ENCODE measurements around the gene ACOX2.

Gene ACOX2

DNA sequence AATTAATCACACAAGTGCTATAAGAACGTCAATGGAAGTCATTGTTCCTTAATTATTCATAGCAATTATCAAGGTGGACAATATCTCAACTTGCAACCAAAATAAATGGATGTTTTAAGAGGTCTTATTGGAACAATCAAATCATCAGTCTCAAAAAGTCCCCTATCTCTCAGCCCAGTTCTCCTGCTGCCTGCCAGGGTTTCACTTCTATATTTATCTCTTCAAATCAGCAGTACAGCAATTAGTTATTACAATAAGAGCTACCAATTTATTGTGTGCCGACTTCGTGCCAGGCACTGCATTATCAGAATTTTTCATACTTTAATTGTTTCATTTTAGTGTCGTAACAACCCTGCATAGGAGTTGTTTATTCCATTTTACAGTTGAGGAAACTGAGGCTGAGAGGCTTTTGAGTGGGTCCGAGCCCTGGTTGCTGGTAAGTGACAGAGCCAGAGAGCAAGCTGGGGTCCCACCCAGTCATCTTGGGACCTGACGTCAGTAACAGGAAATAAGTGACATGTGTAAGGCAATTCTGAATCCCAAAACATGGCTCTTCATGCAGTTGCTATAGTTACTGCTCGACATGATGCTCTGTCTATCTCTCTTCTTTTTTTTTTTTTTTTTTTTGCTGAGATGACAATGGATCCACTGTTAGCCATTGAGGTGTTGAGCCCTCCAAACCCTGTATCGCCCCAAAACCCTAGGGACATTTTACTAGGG, 53.9 kb downstream of the ACOX2 start:
- peak overlapping the region; percentile 2; the same call in 1 of the 2 replicates for H2AFZ ChIP-seq (ENCODE audit: low read depth, low read length)
- H4K20me1 ChIP-seq (ENCODE audit: insufficient read depth, low read length), result no peaks in the 10 kb centered on the region
- peak overlapping the region; percentile 62 for H3K4me3 ChIP-seq (ENCODE audit: low read length)
- no peaks in the 10 kb centered on the region for H3K9me3 ChIP-seq (ENCODE audit: insufficient read depth, low read length)
- no peaks in the 10 kb centered on the region for H3K79me2 ChIP-seq (ENCODE audit: low read length)
- TF ChIP-seq EZH2phosphoT487 (IDR thresholded peaks at IDR 0.05; ENCODE audit: low read depth), result no peak
- TF ChIP-seq, protein P1, sequence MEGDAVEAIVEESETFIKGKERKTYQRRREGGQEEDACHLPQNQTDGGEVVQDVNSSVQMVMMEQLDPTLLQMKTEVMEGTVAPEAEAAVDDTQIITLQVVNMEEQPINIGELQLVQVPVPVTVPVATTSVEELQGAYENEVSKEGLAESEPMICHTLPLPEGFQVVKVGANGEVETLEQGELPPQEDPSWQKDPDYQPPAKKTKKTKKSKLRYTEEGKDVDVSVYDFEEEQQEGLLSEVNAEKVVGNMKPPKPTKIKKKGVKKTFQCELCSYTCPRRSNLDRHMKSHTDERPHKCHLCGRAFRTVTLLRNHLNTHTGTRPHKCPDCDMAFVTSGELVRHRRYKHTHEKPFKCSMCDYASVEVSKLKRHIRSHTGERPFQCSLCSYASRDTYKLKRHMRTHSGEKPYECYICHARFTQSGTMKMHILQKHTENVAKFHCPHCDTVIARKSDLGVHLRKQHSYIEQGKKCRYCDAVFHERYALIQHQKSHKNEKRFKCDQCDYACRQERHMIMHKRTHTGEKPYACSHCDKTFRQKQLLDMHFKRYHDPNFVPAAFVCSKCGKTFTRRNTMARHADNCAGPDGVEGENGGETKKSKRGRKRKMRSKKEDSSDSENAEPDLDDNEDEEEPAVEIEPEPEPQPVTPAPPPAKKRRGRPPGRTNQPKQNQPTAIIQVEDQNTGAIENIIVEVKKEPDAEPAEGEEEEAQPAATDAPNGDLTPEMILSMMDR (IDR thresholded peaks at IDR 0.05; ENCODE audit: low read depth, low read length), result no peak
- H3K27me3 ChIP-seq (ENCODE audit: low read depth, low read length), result peaks cover 18% of the 10 kb centered on the region
- peak overlapping the region; percentile 82 for H3K4me2 ChIP-seq (ENCODE audit: low read length)
- H3K9ac ChIP-seq (ENCODE audit: low read length), result no peak overlapping the region; the same call in 1 of the 2 replicates
- H3K36me3 ChIP-seq (replicated peaks; ENCODE audit: low read depth, low read length), result no peaks in the 10 kb centered on the region
- H3K4me1 ChIP-seq (ENCODE audit: low read length), result peaks cover 35% of the 10 kb centered on the region
- H3K27ac ChIP-seq (ENCODE audit: low read length), result no peak overlapping the region

DNA sequence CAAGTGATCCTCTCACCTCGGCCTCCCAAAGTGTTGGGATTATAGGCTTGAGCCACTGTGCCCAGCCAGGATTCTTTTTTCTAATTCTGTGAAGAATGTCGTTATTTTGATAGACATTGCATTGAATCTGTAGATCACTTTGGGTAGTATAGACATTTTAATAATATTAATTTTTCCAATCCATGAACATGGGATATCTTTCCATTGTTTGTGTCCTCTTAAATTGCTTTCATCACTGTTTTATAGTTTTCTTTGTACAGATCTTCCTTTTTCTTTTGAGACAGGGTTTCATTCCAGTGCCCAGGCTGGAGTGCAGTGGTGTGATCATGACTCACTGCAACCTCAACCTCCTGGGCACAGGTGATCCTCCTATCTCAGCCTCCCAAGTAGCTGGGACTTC, 56.7 kb downstream of the ACOX2 start:
- Histone ChIP-seq H3K79me2 (ENCODE audit: low read length) (no peaks in the 10 kb centered on the region), H3K9me3 (ENCODE audit: insufficient read depth, low read length) (no peaks in the 10 kb centered on the region), H3K9ac (ENCODE audit: low read length) (no peak overlapping the region), H3K27me3 (ENCODE audit: low read depth, low read length) (no peaks in the 10 kb centered on the region), H3K4me3 (ENCODE audit: low read length) (no peak overlapping the region), H3K4me2 (ENCODE audit: low read length) (no peak overlapping the region), H4K20me1 (ENCODE audit: insufficient read depth, low read length) (no peaks in the 10 kb centered on the region), H2AFZ (ENCODE audit: low read depth, low read length) (no peak overlapping the region), H3K4me1 (ENCODE audit: low read length) (peaks cover 28% of the 10 kb centered on the region), H3K36me3 (replicated peaks; ENCODE audit: low read depth, low read length) (no peaks in the 10 kb centered on the region), H3K27ac (ENCODE audit: low read length) (no peak overlapping the region)
- TF ChIP-seq EZH2phosphoT487 (IDR thresholded peaks at IDR 0.05; ENCODE audit: low read depth), result no peak
- TF ChIP-seq, protein P1 (IDR thresholded peaks at IDR 0.05; ENCODE audit: low read depth, low read length), result no peak

DNA sequence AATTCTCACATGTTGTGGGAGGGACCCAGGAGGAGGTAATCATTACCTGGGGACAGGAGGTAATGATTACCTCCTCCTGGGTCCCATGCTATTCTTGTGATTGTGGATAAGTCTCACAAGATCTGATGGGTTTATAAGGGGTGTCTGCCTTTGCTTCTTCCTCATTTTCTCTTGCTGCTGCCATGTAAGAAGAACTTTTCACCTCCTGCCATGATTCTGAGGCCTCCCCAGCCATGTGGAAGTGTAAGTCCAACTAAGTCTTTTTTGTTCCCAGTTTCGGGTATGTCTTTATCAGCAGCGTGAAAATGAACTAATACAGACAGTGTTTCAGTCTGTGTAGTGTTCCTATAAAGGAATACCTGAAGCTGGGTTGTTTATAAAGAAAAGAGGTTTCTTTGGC, 58.2 kb downstream of the ACOX2 start:
- Histone ChIP-seq H3K27me3 (ENCODE audit: low read depth, low read length) (no peaks in the 10 kb centered on the region), H3K36me3 (replicated peaks; ENCODE audit: low read depth, low read length) (no peaks in the 10 kb centered on the region), H3K4me3 (ENCODE audit: low read length) (no peak overlapping the region), H2AFZ (ENCODE audit: low read depth, low read length) (no peak overlapping the region), H4K20me1 (ENCODE audit: insufficient read depth, low read length) (no peaks in the 10 kb centered on the region), H3K9ac (ENCODE audit: low read length) (no peak overlapping the region), H3K27ac (ENCODE audit: low read length) (no peak overlapping the region), H3K9me3 (ENCODE audit: insufficient read depth, low read length) (no peaks in the 10 kb centered on the region), H3K79me2 (ENCODE audit: low read length) (no peaks in the 10 kb centered on the region), H3K4me2 (ENCODE audit: low read length) (no peak overlapping the region), H3K4me1 (ENCODE audit: low read length) (peaks cover 35% of the 10 kb centered on the region)
- TF ChIP-seq EZH2phosphoT487 (IDR thresholded peaks at IDR 0.05; ENCODE audit: low read depth), result no peak
- TF ChIP-seq, protein P1 (IDR thresholded peaks at IDR 0.05; ENCODE audit: low read depth, low read length), result no peak

DNA sequence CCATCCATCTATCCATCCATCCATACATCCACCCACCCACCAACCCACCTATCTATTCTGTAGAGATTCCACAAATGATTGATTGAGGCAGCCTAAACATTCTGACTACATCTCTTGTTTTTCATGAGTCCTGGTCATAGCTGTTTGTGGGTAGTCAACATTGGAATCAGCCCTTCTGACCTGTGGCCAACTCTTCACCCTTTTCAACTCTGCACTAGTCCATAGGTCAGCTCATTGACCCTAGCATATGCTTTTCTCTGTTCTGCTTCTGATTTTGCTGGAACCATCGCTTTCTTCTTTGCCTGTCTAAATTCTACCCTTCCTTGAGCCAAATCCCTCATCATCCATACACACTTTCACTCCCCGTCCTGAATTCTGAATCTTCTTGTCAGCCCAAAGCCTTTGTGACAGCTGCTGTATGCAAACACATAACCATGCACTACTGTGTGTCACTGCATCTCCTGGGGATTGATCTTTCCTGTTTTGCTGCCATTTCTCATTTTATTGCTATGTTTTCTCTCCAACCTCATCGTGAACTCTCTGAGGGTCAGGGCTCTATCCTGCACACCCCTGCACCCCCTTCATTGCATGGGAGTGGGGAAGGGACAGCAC, 61.9 kb downstream of the ACOX2 start:
- Histone ChIP-seq H3K9ac (ENCODE audit: low read length) (no peak overlapping the region), H3K4me3 (ENCODE audit: low read length) (no peak overlapping the region), H4K20me1 (ENCODE audit: insufficient read depth, low read length) (no peaks in the 10 kb centered on the region), H2AFZ (ENCODE audit: low read depth, low read length) (no peak overlapping the region), H3K27ac (ENCODE audit: low read length) (no peak overlapping the region), H3K79me2 (ENCODE audit: low read length) (no peaks in the 10 kb centered on the region), H3K9me3 (ENCODE audit: insufficient read depth, low read length) (no peaks in the 10 kb centered on the region), H3K27me3 (ENCODE audit: low read depth, low read length) (no peaks in the 10 kb centered on the region), H3K4me2 (ENCODE audit: low read length) (0 out of 2 replicates have a peak overlapping the region, but pooled peaks have one; percentile 3), H3K36me3 (replicated peaks; ENCODE audit: low read depth, low read length) (no peaks in the 10 kb centered on the region), H3K4me1 (ENCODE audit: low read length) (peaks cover 25% of the 10 kb centered on the region)
- TF ChIP-seq EZH2phosphoT487 (IDR thresholded peaks at IDR 0.05; ENCODE audit: low read depth), result no peak
- TF ChIP-seq, protein P1 (IDR thresholded peaks at IDR 0.05; ENCODE audit: low read depth, low read length), result no peak

All from OCI-LY3 (cell line).